Neuronal stem cell (in vitro differentiated cells): ENCODE results near the gene NRXN3.
A peak's percentile ranks its signal among the peaks of the same experiment; 100 is the strongest.

Source experiments
- DNase-seq: peaks from one replicate; pipeline ENCODE4 v3.0.0-alpha.2; 2013; ENCODE audit warnings: low spot score
- H2AFZ ChIP-seq: one replicate; pipeline ENCODE4 v1.6.1; 2013; ENCODE audit warnings: mild to moderate bottlenecking, low read length, inconsistent platforms
- H2AK5ac ChIP-seq: 2 replicates; pipeline ENCODE4 v1.6.1; 2013; ENCODE audit warnings: low read depth, mild to moderate bottlenecking, inconsistent platforms, low read length, moderate library complexity, mixed read lengths
- H2BK120ac ChIP-seq: 2 replicates; pipeline ENCODE4 v1.6.1; 2013; ENCODE audit warnings: low read depth, mild to moderate bottlenecking, inconsistent platforms, low read length, moderate library complexity, mixed read lengths
- H2BK12ac ChIP-seq: one replicate; pipeline ENCODE4 v1.6.1; 2013; ENCODE audit warnings: low read length, inconsistent platforms
- H2BK15ac ChIP-seq: 2 replicates; pipeline ENCODE4 v1.6.1; 2013; ENCODE audit warnings: mild to moderate bottlenecking, low read length, inconsistent platforms, mixed read lengths
- H2BK5ac ChIP-seq: one replicate; pipeline ENCODE4 v1.6.1; 2013; ENCODE audit warnings: inconsistent platforms, mild to moderate bottlenecking, low read length, moderate library complexity
- H3K14ac ChIP-seq: one replicate; pipeline ENCODE4 v1.6.1; 2013; ENCODE audit warnings: low read length, inconsistent platforms
- H3K18ac ChIP-seq: 2 replicates; pipeline ENCODE4 v1.6.1; 2013; ENCODE audit warnings: low read length, inconsistent platforms
- H3K23ac ChIP-seq: 2 replicates; pipeline ENCODE4 v1.6.1; 2013; ENCODE audit warnings: low read depth, mild to moderate bottlenecking, mixed read lengths, low read length, inconsistent platforms; ENCODE audit not compliant: poor library complexity
- H3K27ac ChIP-seq: replicated peaks from 3 replicates; pipeline ENCODE4 v1.5.1; 2013; ENCODE audit warnings: low read length, inconsistent platforms
- H3K27me3 ChIP-seq, 3 experiments: 2 replicates each; pipeline ENCODE4 v1.6.1; 2013; ENCODE audit warnings: low read length in 3 of 3, mild to moderate bottlenecking in 2 of 3, inconsistent platforms in 1 of 3, low read depth in 1 of 3, mixed read lengths in 1 of 3, moderate library complexity in 1 of 3; ENCODE audit not compliant: control insufficient read depth in 3 of 3, insufficient read depth in 3 of 3
- H3K36me3 ChIP-seq, 2 donors: replicated peaks in 1 of 2; 2 replicates each; pipeline ENCODE4 v1.6.1; 2013; ENCODE audit warnings: low read length in 2 of 2; ENCODE audit not compliant: control insufficient read depth in 2 of 2, insufficient read depth in 2 of 2
- H3K4ac ChIP-seq: 2 replicates; pipeline ENCODE4 v1.6.1; 2013; ENCODE audit warnings: inconsistent platforms, mild to moderate bottlenecking, low read length, moderate library complexity
- H3K4me1 ChIP-seq, 2 donors: 1 replicate in 1 of 2; 2 replicates in 1 of 2; pipeline ENCODE4 v1.6.1; 2013; ENCODE audit warnings: low read length in 2 of 2, low read depth in 1 of 2; ENCODE audit not compliant: control insufficient read depth in 2 of 2, insufficient read depth in 1 of 2
- H3K4me2 ChIP-seq: one replicate; pipeline ENCODE4 v1.6.1; 2013; ENCODE audit warnings: mild to moderate bottlenecking, low read length, inconsistent platforms; ENCODE audit not compliant: insufficient read depth, poor library complexity, severe bottlenecking
- H3K4me3 ChIP-seq, 2 donors: 2 replicates each; pipeline ENCODE4 v1.5.1; 2013; ENCODE audit warnings: low read length in 2 of 2, mild to moderate bottlenecking in 2 of 2, inconsistent platforms in 1 of 2, moderate library complexity in 1 of 2
- H3K79me1 ChIP-seq: one replicate; pipeline ENCODE4 v1.6.1; 2013; ENCODE audit warnings: low read depth, mild to moderate bottlenecking, inconsistent platforms, low read length, moderate library complexity
- H3K9ac ChIP-seq: one replicate; pipeline ENCODE4 v1.6.1; 2013; ENCODE audit warnings: mild to moderate bottlenecking, low read depth, low read length, inconsistent platforms; ENCODE audit not compliant: poor library complexity
- H3K9me3 ChIP-seq, 2 donors: replicated peaks in 1 of 2; 2 replicates each; pipeline versions ENCODE3 to v1.6.1; 2013; ENCODE audit warnings: low read length in 2 of 2, mild to moderate bottlenecking in 2 of 2, inconsistent platforms in 1 of 2, low read depth in 1 of 2, mixed read lengths in 1 of 2, moderate library complexity in 1 of 2; ENCODE audit not compliant: control insufficient read depth in 2 of 2, insufficient read depth in 1 of 2
- H4K8ac ChIP-seq: one replicate; pipeline ENCODE4 v1.6.1; 2013; ENCODE audit warnings: low read depth, mild to moderate bottlenecking, inconsistent platforms, low read length, moderate library complexity
- H4K91ac ChIP-seq: one replicate; pipeline ENCODE4 v1.6.1; 2013; ENCODE audit warnings: low read length, low read depth, mild to moderate bottlenecking, inconsistent platforms; ENCODE audit not compliant: poor library complexity
- WGBS, 2 donors: extraction: QIAGEN DNeasy Blood & Tissue Kit; methylation state at CpG; one replicate each; pipeline ENCODE4 v1.1.7; 2013; ENCODE audit warnings: missing lambda C conversion rate in 2 of 2, mixed read lengths in 1 of 2; ENCODE audit not compliant: insufficient read length in 2 of 2, insufficient replicate concordance in 1 of 2; ENCODE audit errors: extremely low coverage in 2 of 2; 5-methylcytosine and 5-hydroxymethylcytosine counted together

NRXN3 gene

DNA sequence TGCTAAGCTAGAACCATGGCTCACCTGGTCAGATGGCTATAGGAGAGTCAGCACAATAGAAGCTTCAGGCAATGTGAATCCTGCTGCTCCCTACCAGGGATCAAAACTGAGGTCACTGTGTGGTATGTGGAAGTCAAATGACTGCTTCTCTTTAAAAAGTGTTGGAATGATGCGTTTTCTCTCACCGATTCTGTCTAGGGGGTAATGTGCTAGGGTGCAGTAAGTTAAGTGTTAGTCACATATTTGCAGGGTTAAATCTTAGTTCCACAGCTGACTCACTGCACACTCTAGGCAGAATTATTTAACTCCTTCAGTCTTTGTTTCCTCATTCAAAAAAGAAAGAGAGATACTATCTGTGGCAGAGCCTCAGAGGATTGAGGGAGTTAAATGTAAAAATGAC is 1344.5 kb downstream of the NRXN3 start:
- H2BK120ac ChIP-seq = no peak overlapping the region
- no peak for DNase-seq
- H3K4ac ChIP-seq = no peak overlapping the region
- peaks cover 14 to 16% of the 10 kb centered on the region in 2 donors for H3K4me1 ChIP-seq
- no peak overlapping the region for H3K27ac ChIP-seq
- H3K14ac ChIP-seq = no peak overlapping the region
- no peaks in the 10 kb centered on the region for H3K79me1 ChIP-seq
- no peak overlapping the region for H2BK5ac ChIP-seq
- no peaks in the 10 kb centered on the region for H3K36me3 ChIP-seq
- no peak overlapping the region for H3K4me2 ChIP-seq
- H2AK5ac ChIP-seq = no peak overlapping the region
- no peak overlapping the region for H2BK12ac ChIP-seq
- no peak overlapping the region for H2BK15ac ChIP-seq
- H2AFZ ChIP-seq = peak overlapping the region; percentile 2
- H3K27me3 ChIP-seq = no peaks in the 10 kb centered on the region
- no peak overlapping the region for H3K4me3 ChIP-seq
- H4K8ac ChIP-seq = no peak overlapping the region
- H3K23ac ChIP-seq = no peak overlapping the region
- no CpG with 5 or more reads among the region's 2 CpGs for WGBS, 2 donors
- H3K9me3 ChIP-seq = no peaks in the 10 kb centered on the region
- no peak overlapping the region for H3K9ac ChIP-seq
- no peak overlapping the region for H4K91ac ChIP-seq
- peak overlapping the region; percentile 53 for H3K18ac ChIP-seq

DNA sequence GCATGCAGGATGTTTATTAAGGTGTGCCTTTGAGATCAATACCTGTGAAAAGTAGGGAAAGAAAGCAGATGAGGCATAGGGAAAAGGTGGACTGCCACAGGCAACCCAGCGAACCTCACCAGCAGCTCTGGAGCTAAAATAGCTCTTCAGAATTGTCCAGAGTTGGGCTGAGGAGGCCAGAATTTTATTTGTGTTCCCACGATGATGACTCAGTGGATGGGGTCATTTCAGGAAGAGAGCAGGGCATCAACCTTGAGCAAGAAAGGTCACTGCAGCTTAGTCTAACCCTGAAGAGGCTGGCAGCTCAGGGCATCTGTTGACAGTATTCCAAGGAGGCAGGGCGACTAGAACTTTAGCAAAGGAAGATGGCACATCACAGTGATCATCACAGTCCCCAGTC is 1345.0 kb downstream of the NRXN3 start:
- no peaks in the 10 kb centered on the region for H3K79me1 ChIP-seq
- no peak overlapping the region for H3K14ac ChIP-seq
- peak overlapping the region; percentile 2 for H2AFZ ChIP-seq
- H3K27ac ChIP-seq = no peak overlapping the region
- no peak overlapping the region for H4K91ac ChIP-seq
- no peak overlapping the region for H4K8ac ChIP-seq
- H2BK15ac ChIP-seq = no peak overlapping the region
- no peaks in the 10 kb centered on the region for H3K36me3 ChIP-seq
- H2BK12ac ChIP-seq = no peak overlapping the region
- no CpG with 5 or more reads among the region's 3 CpGs for WGBS, 2 donors
- no peak for DNase-seq
- no peak overlapping the region for H3K4me3 ChIP-seq
- H2AK5ac ChIP-seq = no peak overlapping the region
- H3K4ac ChIP-seq = no peak overlapping the region
- H3K23ac ChIP-seq = no peak overlapping the region
- no peak overlapping the region for H3K4me2 ChIP-seq
- H3K9me3 ChIP-seq = no peaks in the 10 kb centered on the region
- no peak overlapping the region for H3K9ac ChIP-seq
- no peak overlapping the region for H2BK120ac ChIP-seq
- H2BK5ac ChIP-seq = no peak overlapping the region
- H3K4me1 ChIP-seq = peaks cover 14 to 16% of the 10 kb centered on the region in 2 donors
- peak overlapping the region; percentile 53 for H3K18ac ChIP-seq
- no peaks in the 10 kb centered on the region for H3K27me3 ChIP-seq

DNA sequence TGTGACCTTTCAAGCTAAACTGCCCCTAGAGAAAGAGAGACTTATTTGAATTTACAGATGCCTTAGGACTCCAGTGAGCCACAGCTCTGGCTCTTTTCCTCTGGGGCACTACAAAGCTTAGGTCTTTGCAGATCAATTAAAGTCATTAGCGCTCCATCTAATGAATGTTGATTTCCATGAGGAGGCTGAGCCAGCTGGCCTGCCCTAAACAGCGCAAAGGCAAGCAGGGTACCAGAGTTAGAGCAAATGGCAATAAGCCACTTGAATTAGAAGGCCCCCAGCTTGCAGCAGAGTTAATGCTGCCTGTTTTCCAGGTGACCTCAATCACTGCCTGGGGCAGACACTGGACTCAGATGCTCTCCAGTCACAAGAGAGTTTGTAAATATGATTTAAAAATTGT is 1345.8 kb downstream of the NRXN3 start:
- Histone ChIP-seq H3K27me3 (no peaks in the 10 kb centered on the region), H4K91ac (no peak overlapping the region), H3K27ac (peak overlapping the region; percentile 14), H3K4me1 (peaks cover 14 to 16% of the 10 kb centered on the region in 2 donors), H3K14ac (no peak overlapping the region), H2BK15ac (no peak overlapping the region), H4K8ac (no peak overlapping the region), H2BK5ac (no peak overlapping the region), H2AFZ (peak overlapping the region; percentile 73), H3K4me2 (no peak overlapping the region), H3K9ac (no peak overlapping the region), H3K4ac (no peak overlapping the region), H3K36me3 (no peaks in the 10 kb centered on the region), H2BK12ac (no peak overlapping the region), H3K18ac (no peak overlapping the region), H3K9me3 (no peaks in the 10 kb centered on the region), H2BK120ac (no peak overlapping the region), H3K79me1 (no peaks in the 10 kb centered on the region), H2AK5ac (no peak overlapping the region), H3K4me3 (no peak overlapping the region), H3K23ac (no peak overlapping the region)
- no CpG with 5 or more reads among the region's 2 CpGs for WGBS, 2 donors
- DNase-seq = peak; percentile 30

DNA sequence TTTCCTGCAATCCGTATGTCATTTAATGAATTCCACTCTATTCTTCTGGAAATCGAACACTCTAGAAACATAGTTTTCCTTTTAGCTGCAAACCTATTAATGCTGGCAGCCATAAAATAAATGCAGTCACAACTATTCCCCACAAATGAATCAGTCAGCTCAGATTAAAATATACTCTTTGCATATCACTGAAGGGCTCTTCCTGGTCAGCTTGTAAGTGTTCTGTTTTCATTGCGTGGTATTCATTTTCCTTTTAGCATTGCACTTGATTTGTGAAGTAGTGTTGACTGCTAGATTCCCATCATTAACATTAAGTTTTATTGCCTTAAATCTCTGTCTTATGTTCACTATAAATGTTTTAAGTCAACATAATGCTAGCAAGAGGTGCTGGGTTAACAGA is 1355.2 kb downstream of the NRXN3 start:
- H3K79me1 ChIP-seq = no peaks in the 10 kb centered on the region
- no peaks in the 10 kb centered on the region for H3K36me3 ChIP-seq
- H2AK5ac ChIP-seq = no peak overlapping the region
- H3K4ac ChIP-seq = no peak overlapping the region
- H3K9ac ChIP-seq = no peak overlapping the region
- H3K27ac ChIP-seq = no peak overlapping the region
- peaks cover 0 to 3% of the 10 kb centered on the region in 2 donors for H3K9me3 ChIP-seq
- no peak overlapping the region for H3K23ac ChIP-seq
- no peak overlapping the region for H2BK5ac ChIP-seq
- H3K18ac ChIP-seq = no peak overlapping the region
- no peak overlapping the region for H2AFZ ChIP-seq
- peaks cover 0 to 4% of the 10 kb centered on the region in 2 donors for H3K4me1 ChIP-seq
- H3K4me2 ChIP-seq = no peak overlapping the region
- H2BK120ac ChIP-seq = no peak overlapping the region
- H4K91ac ChIP-seq = no peak overlapping the region
- H3K4me3 ChIP-seq = no peak overlapping the region
- H3K14ac ChIP-seq = no peak overlapping the region
- no peak for DNase-seq
- no CpG with 5 or more reads among the region's 3 CpGs for WGBS, 2 donors
- no peak overlapping the region for H2BK15ac ChIP-seq
- H4K8ac ChIP-seq = no peak overlapping the region
- H2BK12ac ChIP-seq = no peak overlapping the region
- H3K27me3 ChIP-seq = no peaks in the 10 kb centered on the region
